Measurements from ENCODE around the gene CD27. TPM values are rescaled to one million over a fixed set of nuclear protein-coding genes. Genes with fewer than 3 reads are reported as not detected.
A peak's percentile ranks its signal among the peaks of the same experiment; 100 is the strongest.

CD27 gene
- polyA plus RNA-seq, 1 of the 3 experiments (the other 2 are of a cell fraction) = not detected

DNA sequence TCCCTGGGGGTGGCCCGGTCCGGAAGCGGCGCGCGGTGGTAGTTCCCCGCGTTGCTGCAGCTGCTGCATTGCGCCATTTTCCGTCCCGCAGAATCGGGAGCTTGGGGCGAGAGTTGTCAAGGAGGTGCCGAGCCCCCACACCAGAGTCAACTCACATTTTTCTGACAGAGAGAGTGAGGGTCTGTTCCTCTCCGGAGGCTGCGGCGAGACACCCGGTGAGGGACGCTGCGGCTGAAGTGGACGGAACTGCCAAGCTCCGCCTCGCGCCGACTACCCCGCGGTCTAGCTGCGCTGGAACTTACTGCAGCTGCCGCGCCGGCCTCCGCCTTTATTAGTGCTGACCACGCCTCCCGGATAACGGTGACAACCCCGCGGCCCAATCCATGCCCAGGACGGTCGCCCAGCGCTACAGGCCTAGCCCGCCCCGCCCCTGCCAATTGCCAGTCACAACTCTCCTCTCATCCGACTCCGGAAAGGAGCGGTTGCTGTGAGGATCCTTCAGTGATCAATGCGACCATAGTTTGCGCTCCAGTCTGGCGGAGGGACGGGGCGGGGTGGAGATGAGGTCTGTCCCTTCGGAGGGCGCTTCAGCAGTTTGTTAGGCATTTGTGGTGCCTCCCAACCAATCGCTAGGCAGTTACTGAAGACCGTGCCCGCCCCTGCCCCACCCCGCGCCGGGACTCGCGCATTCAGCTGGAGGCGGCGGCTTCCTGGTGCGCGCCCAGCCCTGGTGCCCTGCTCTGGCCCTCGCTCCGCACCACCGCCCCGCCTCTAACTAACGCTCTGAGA lies 25.8 kb downstream of the CD27 start, which contains the start of gene VAMP1 (continued):
- TF ChIP-seq, protein P1, sequence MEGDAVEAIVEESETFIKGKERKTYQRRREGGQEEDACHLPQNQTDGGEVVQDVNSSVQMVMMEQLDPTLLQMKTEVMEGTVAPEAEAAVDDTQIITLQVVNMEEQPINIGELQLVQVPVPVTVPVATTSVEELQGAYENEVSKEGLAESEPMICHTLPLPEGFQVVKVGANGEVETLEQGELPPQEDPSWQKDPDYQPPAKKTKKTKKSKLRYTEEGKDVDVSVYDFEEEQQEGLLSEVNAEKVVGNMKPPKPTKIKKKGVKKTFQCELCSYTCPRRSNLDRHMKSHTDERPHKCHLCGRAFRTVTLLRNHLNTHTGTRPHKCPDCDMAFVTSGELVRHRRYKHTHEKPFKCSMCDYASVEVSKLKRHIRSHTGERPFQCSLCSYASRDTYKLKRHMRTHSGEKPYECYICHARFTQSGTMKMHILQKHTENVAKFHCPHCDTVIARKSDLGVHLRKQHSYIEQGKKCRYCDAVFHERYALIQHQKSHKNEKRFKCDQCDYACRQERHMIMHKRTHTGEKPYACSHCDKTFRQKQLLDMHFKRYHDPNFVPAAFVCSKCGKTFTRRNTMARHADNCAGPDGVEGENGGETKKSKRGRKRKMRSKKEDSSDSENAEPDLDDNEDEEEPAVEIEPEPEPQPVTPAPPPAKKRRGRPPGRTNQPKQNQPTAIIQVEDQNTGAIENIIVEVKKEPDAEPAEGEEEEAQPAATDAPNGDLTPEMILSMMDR (IDR thresholded peaks at IDR 0.05) = no peak
- TF ChIP-seq SIN3A (IDR thresholded peaks at IDR 0.05; ENCODE audit: borderline replicate concordance, low read depth, low read length) = peak; percentile 85; the same call in 1 of the 2 replicates
- peak; percentile 75 for TF ChIP-seq CHD2 (IDR thresholded peaks at IDR 0.05; ENCODE audit: low read length, partially characterized antibody)
- TF ChIP-seq SMC3 (IDR thresholded peaks at IDR 0.05; ENCODE audit: low read depth, low read length) = no peak
- TF ChIP-seq REST (IDR thresholded peaks at IDR 0.05; ENCODE audit: low read depth, low read length) = peak; percentile 47; the same call in 1 of the 2 replicates
- TF ChIP-seq RCOR1 (IDR thresholded peaks at IDR 0.05; ENCODE audit: low read length) = no peak
- no peak for TF ChIP-seq EZH2phosphoT487 (IDR thresholded peaks at IDR 0.05; ENCODE audit: borderline replicate concordance, low read depth)

- H3K4me3 ChIP-seq (ENCODE audit: low read depth in 2 of 2, low read length in 1 of 2) = no peak overlapping the region
- peaks cover 4 to 13% of the 10 kb centered on the region in 2 experiments; a peak in 2 of 4 replicates for H3K4me1 ChIP-seq (ENCODE audit: control insufficient read depth in 1 of 2, insufficient read depth in 2 of 2, low read depth in 1 of 2, low read length in 1 of 2)
- peaks cover 11% of the 10 kb centered on the region for H3F3A ChIP-seq (replicated peaks; ENCODE audit: insufficient read depth)
- no peak overlapping the region for H3K9ac ChIP-seq
- H3K36me3 ChIP-seq (replicated peaks in 1 of 2; ENCODE audit: control insufficient read depth in 1 of 2, insufficient read depth in 2 of 2, low read length in 1 of 2) = peaks cover 0 to 2% of the 10 kb centered on the region in 2 experiments
- no peak for DNase-seq
- peaks cover 32% of the 10 kb centered on the region for H3K79me2 ChIP-seq (ENCODE audit: insufficient read depth)
- H2AFZ ChIP-seq (ENCODE audit: low read depth) = no peak overlapping the region
- ChIA-PET POLR2A (interaction anchor here (2.2 to 2.9 kb wide), 2 partner anchors 21 to 64 kb away, joined by 16 to 23 read pairs; partner anchors contain the start of gene MRPL51), CTCF (interaction anchor here (3.2 kb wide), 1 partner anchor 67 kb away, joined by 15 read pairs; no protein-coding TSS in a partner anchor)
- TF ChIP-seq TCF12 (IDR thresholded peaks at IDR 0.05) (no peak), EP300 (IDR thresholded peaks at IDR 0.05; ENCODE audit: borderline replicate concordance in 1 of 2, low read depth in 1 of 2, low read length in 1 of 2) (no peak), SIN3A (IDR thresholded peaks at IDR 0.05; ENCODE audit: borderline replicate concordance, low read depth, low read length) (no peak), RXRA (IDR thresholded peaks at IDR 0.05; ENCODE audit: borderline replicate concordance, low read depth) (no peak), RAD21 (IDR thresholded peaks at IDR 0.05; ENCODE audit: low read length) (no peak), MXI1 (IDR thresholded peaks at IDR 0.05; ENCODE audit: low read depth, low read length) (no peak), EZH2phosphoT487 (IDR thresholded peaks at IDR 0.05; ENCODE audit: borderline replicate concordance, low read depth) (no peak), MAX (IDR thresholded peaks at IDR 0.05; ENCODE audit: low read depth) (no peak), SMC3 (IDR thresholded peaks at IDR 0.05; ENCODE audit: low read depth, low read length) (no peak), FOXM1 (IDR thresholded peaks at IDR 0.05; ENCODE audit: low read depth) (no peak)
- H3K27me3 ChIP-seq (ENCODE audit: insufficient read depth) = no peaks in the 10 kb centered on the region
- 65% methylated on average over 1 of the region's 1 CpG for WGBS (ENCODE audit: low lambda C conversion rate)
- H3K4me2 ChIP-seq = no peak overlapping the region
- no peaks in the 10 kb centered on the region for H3K9me3 ChIP-seq
- H3K9me2 ChIP-seq = no peaks in the 10 kb centered on the region
- no peak overlapping the region for H3K27ac ChIP-seq (ENCODE audit: low read depth in 2 of 2, low read length in 1 of 2)
- H4K20me1 ChIP-seq (ENCODE audit: insufficient read depth) = no peaks in the 10 kb centered on the region
Observed at GRCh38 chr12:6471989-6472360, 27.2 kb downstream of the CD27 start.

Measured in SK-N-SH (cell line).